Vagina (tissue), 2 donors: ENCODE results near the gene IL17RA.

Source experiments
- CTCF ChIP-seq, 3 experiments: fragments of 450-650 bp in 2 of 3; fragments of 200-600 bp in 1 of 3; sonication (generic) in 1 of 3; IDR thresholded peaks; one replicate each; pipeline ENCODE4 v1.5.1; 2017 to 2019; ENCODE audit warnings: antibody characterized with exemption in 3 of 3, mild to moderate bottlenecking in 2 of 3, moderate library complexity in 2 of 3
- POLR2AphosphoS5 ChIP-seq, 2 donors: sonication (generic); formaldehyde crosslinking; IDR thresholded peaks; one replicate each; pipeline ENCODE4 v1.9.0; 2017; ENCODE audit warnings: antibody characterized with exemption in 2 of 2, mild to moderate bottlenecking in 2 of 2, low read depth in 1 of 2; ENCODE audit not compliant: insufficient read depth in 1 of 2

GRCh38 chr22:17119481-17120202 lies 34.8 kb downstream of the IL17RA start:
- TF ChIP-seq CTCF (IDR thresholded peaks at IDR 0.05) (no peak), POLR2AphosphoS5 (IDR thresholded peaks at IDR 0.05; ENCODE audit: insufficient read depth in 1 of 2, low read depth in 1 of 2) (no peak)
